ENCODE data around the gene ESR1. TPM values are rescaled to one million over a fixed set of nuclear protein-coding genes. Genes with fewer than 3 reads are reported as not detected.

ESR1 gene
- total RNA-seq, 1 experiment from 2014 or later: not detected

DNA sequence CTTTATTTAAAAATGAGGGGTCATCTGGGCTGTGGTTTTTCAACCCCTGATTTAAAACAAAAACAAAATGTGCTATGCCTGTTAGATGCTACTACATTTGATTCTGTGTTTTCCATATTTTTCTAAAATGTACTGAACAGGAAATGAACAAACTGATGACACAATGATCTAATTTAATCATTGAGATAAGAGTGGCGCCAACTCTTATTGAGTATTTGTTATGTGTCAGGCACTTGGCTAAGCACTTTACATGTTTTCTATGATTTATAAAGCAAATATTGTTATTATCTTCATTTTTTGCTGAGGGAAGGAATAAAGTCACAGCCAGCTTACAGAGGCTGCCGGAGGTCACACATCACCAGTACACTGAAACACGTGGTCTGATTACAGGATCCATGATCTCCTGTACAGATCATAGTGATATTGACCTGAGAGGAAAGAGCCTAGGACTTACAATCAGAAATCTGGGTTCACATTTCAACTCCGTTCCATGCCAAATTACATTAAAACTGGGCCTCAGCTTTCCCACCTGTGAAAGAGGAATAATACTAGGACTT, 166.7 kb downstream of the ESR1 start:
- no peaks in the 10 kb centered on the region for H3K79me1 ChIP-seq (ENCODE audit: insufficient read depth, low read depth, low read length, poor library complexity, severe bottlenecking)
- no peak for DNase-seq
- H2BK15ac ChIP-seq (ENCODE audit: low read depth, low read length): no peak overlapping the region
- no peaks in the 10 kb centered on the region for H4K20me1 ChIP-seq (ENCODE audit: control insufficient read depth, insufficient read depth, insufficient read length)
- no peak overlapping the region for H3K14ac ChIP-seq (ENCODE audit: insufficient read depth, low read length)
- no peak overlapping the region for H2BK20ac ChIP-seq (ENCODE audit: low read depth, low read length, poor library complexity, severe bottlenecking)
- no peaks in the 10 kb centered on the region for H3K27me3 ChIP-seq (ENCODE audit: insufficient read depth, low read length)
- Mint-ChIP-seq H3K36me3 (ENCODE audit: insufficient read depth in 1 of 3, low read depth in 3 of 3) (no peaks in the 10 kb centered on the region), H3K27ac (no peak overlapping the region; a peak in 1 of 7 replicates), H3K27me3 (ENCODE audit: low read depth) (no peaks in the 10 kb centered on the region), H3K4me3 (no peak overlapping the region), H3K4me1 (no peaks in the 10 kb centered on the region), H3K9me3 (no peaks in the 10 kb centered on the region)
- no peak overlapping the region for H2BK5ac ChIP-seq (ENCODE audit: insufficient read length, low read length)
- H3K4ac ChIP-seq (ENCODE audit: low read depth, low read length): no peak overlapping the region
- H3K23ac ChIP-seq (ENCODE audit: insufficient read length, low read depth, low read length): no peak overlapping the region
- H3K23me2 ChIP-seq (ENCODE audit: insufficient read length, low read depth, low read length, poor library complexity, severe bottlenecking): no peaks in the 10 kb centered on the region
- no peak overlapping the region for H2BK120ac ChIP-seq (ENCODE audit: low read depth, low read length, poor library complexity, severe bottlenecking)
- WGBS (ENCODE audit: extremely low coverage, insufficient read length, low lambda C conversion rate): no CpG with 5 or more reads among the region's 4 CpGs
- no peak overlapping the region for H3T11ph ChIP-seq (ENCODE audit: low read length)
- H3K9ac ChIP-seq (ENCODE audit: extremely low read depth, insufficient read length, low read length): no peak overlapping the region
- TF ChIP-seq, protein P1, sequence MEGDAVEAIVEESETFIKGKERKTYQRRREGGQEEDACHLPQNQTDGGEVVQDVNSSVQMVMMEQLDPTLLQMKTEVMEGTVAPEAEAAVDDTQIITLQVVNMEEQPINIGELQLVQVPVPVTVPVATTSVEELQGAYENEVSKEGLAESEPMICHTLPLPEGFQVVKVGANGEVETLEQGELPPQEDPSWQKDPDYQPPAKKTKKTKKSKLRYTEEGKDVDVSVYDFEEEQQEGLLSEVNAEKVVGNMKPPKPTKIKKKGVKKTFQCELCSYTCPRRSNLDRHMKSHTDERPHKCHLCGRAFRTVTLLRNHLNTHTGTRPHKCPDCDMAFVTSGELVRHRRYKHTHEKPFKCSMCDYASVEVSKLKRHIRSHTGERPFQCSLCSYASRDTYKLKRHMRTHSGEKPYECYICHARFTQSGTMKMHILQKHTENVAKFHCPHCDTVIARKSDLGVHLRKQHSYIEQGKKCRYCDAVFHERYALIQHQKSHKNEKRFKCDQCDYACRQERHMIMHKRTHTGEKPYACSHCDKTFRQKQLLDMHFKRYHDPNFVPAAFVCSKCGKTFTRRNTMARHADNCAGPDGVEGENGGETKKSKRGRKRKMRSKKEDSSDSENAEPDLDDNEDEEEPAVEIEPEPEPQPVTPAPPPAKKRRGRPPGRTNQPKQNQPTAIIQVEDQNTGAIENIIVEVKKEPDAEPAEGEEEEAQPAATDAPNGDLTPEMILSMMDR (conservative IDR thresholded peaks at IDR 0.05): no peak
- no peak overlapping the region for H4K91ac ChIP-seq (ENCODE audit: insufficient read length, low read depth, low read length)
- no peak overlapping the region for H4K5ac ChIP-seq (ENCODE audit: insufficient read length, low read depth, low read length)
- H4K8ac ChIP-seq (replicated peaks; ENCODE audit: insufficient read length, low read depth, low read length): no peak overlapping the region
- H3K56ac ChIP-seq (ENCODE audit: insufficient read length, low read depth, low read length): no peak overlapping the region
- H3K4me2 ChIP-seq (ENCODE audit: insufficient read depth, insufficient read length, low read length): no peak overlapping the region
- H2BK12ac ChIP-seq (ENCODE audit: insufficient read length, low read depth, low read length): no peak overlapping the region
- no peak overlapping the region for H3K18ac ChIP-seq (ENCODE audit: insufficient read length, low read depth, low read length)
- H3K4me1 ChIP-seq (ENCODE audit: insufficient read depth, low read length): no peaks in the 10 kb centered on the region
- H3K79me2 ChIP-seq (ENCODE audit: insufficient read depth, low read length): no peaks in the 10 kb centered on the region
- H3K27ac ChIP-seq (ENCODE audit: insufficient read length, low read depth, low read length): no peak overlapping the region
- no peak overlapping the region for H2AFZ ChIP-seq (ENCODE audit: low read length)
- no peak overlapping the region for H2AK5ac ChIP-seq (ENCODE audit: insufficient read length, low read length)
- H3K9me3 ChIP-seq (ENCODE audit: control insufficient read depth, low read depth, low read length): no peaks in the 10 kb centered on the region
